ENCODE results near the gene JAZF1. TPM values are rescaled to one million over a fixed set of nuclear protein-coding genes. Genes with fewer than 3 reads are reported as not detected.
A peak's percentile ranks its signal among the peaks of the same experiment; 100 is the strongest.

Gene JAZF1
- total RNA-seq, 2 experiments from 2014 or later, result 2.1 to 2.8 TPM

GRCh38 chr7:28037220-28038010 lies 143.2 kb downstream of the JAZF1 start:
- peaks cover 4% of the 10 kb centered on the region for H3K36me3 Mint-ChIP-seq
- H3K4me3 Mint-ChIP-seq, result no peak overlapping the region
- CTCF ChIA-PET, result no interaction called here
- peaks cover 2% of the 10 kb centered on the region for H3K9me3 Mint-ChIP-seq (ENCODE audit: low read depth)
- ATAC-seq (peak; percentile 91), DNase-seq (peak; percentile 52)
- peaks cover 48% of the 10 kb centered on the region for H3K4me1 Mint-ChIP-seq
- no peaks in the 10 kb centered on the region for H3K27me3 Mint-ChIP-seq
- peak overlapping the region; percentile 44 for H3K27ac Mint-ChIP-seq

DNA sequence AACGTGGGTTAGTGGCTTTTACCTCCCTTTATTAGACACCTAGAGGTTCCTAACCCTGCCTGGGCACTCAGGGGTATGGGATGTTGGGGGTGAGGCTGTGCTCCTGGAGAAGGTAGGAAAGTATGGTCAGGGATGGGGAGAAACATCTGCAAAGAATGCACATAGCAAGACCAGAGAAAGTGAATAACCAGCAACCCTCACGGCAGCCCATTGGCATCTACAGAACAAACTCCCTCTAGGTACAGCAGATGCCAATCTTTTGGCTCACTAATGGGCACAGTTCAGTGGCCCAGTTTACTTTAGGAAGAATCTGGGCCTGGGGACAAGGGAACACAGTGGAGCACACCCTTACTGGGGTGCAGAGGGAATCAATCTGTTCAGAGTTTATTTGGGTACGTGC lies 143.9 kb downstream of the JAZF1 start:
- Mint-ChIP-seq H3K36me3 (no peaks in the 10 kb centered on the region), H3K27ac (peak overlapping the region; percentile 44), H3K4me3 (no peak overlapping the region), H3K27me3 (no peaks in the 10 kb centered on the region), H3K9me3 (ENCODE audit: low read depth) (no peaks in the 10 kb centered on the region), H3K4me1 (peaks cover 41% of the 10 kb centered on the region)
- DNase-seq (no peak), ATAC-seq (peak; percentile 11)
- CTCF ChIA-PET, result no interaction called here

GRCh38 chr7:28033386-28033785 lies 147.2 kb downstream of the JAZF1 start:
- H3K36me3 Mint-ChIP-seq, result no peaks in the 10 kb centered on the region
- peaks cover 39% of the 10 kb centered on the region for H3K4me1 Mint-ChIP-seq
- no peaks in the 10 kb centered on the region for H3K9me3 Mint-ChIP-seq (ENCODE audit: low read depth)
- ATAC-seq, result no peak
- H3K4me3 Mint-ChIP-seq, result no peak overlapping the region
- no peak overlapping the region for H3K27ac Mint-ChIP-seq
- CTCF ChIA-PET, result interaction anchor here (0.7 kb wide), 1 partner anchor 59 kb away, joined by 4 read pairs; no protein-coding TSS in a partner anchor
- no peaks in the 10 kb centered on the region for H3K27me3 Mint-ChIP-seq
- DNase-seq, result no peak

DNA sequence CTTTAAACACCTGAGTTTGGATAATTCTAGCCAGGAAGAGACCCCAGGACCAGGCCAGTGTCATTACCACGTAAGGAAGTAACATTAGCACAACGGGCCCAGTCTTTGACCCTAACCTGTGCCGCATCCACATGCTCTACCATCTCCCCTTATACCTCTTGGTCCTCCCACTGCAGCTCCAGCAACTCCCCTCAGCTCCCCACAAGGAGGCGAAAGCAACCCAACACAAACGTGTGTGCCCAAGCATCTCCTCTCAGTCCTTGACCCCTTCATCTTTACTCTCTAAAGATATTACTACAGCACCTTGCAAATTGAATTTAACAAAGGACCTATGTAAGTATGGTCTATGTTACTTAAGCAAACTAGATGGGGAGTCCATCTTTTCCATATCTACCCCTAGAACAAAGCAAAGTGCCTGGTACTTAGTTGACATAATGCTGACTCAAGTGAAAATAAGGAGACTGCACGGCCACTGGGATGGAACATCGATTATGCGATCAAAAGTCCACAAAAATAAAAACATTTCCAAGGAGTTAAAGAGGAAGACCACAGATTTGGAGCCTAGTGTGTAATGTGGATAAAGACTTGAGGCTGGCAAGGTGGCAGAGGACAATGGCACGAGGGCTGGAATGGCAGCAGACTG lies 147.7 kb downstream of the JAZF1 start:
- CTCF ChIA-PET, result interaction anchor here (0.6 to 2.2 kb wide), 2 partner anchors 12 to 1973 kb away, joined by 3 to 12 read pairs; no protein-coding TSS in a partner anchor
- ATAC-seq (no peak), DNase-seq (no peak)
- Mint-ChIP-seq H3K36me3 (no peaks in the 10 kb centered on the region), H3K4me1 (peaks cover 37% of the 10 kb centered on the region), H3K9me3 (ENCODE audit: low read depth) (no peaks in the 10 kb centered on the region), H3K27me3 (no peaks in the 10 kb centered on the region), H3K4me3 (no peak overlapping the region), H3K27ac (no peak overlapping the region)

- CTCF ChIA-PET, result no interaction called here
- H3K27me3 Mint-ChIP-seq, result no peaks in the 10 kb centered on the region
- no peak overlapping the region for H3K4me3 Mint-ChIP-seq
- no peak overlapping the region for H3K27ac Mint-ChIP-seq
- H3K9me3 Mint-ChIP-seq (ENCODE audit: low read depth), result no peaks in the 10 kb centered on the region
- DNase-seq, result no peak
- no peaks in the 10 kb centered on the region for H3K36me3 Mint-ChIP-seq
- peaks cover 21% of the 10 kb centered on the region for H3K4me1 Mint-ChIP-seq
- no peak for ATAC-seq
Measured at GRCh38 chr7:28029051-28029450, 151.5 kb downstream of the JAZF1 start.

- no peak for DNase-seq
- no peak overlapping the region for H3K4me3 Mint-ChIP-seq
- ATAC-seq, result no peak
- H3K4me1 Mint-ChIP-seq, result peaks cover 18% of the 10 kb centered on the region
- CTCF ChIA-PET, result no interaction called here
- no peaks in the 10 kb centered on the region for H3K36me3 Mint-ChIP-seq
- no peak overlapping the region for H3K27ac Mint-ChIP-seq
- H3K9me3 Mint-ChIP-seq (ENCODE audit: low read depth), result no peaks in the 10 kb centered on the region
- H3K27me3 Mint-ChIP-seq, result no peaks in the 10 kb centered on the region
Measured at GRCh38 chr7:28028471-28028870, 152.1 kb downstream of the JAZF1 start.

- ATAC-seq (no peak), DNase-seq (no peak)
- H3K4me1 Mint-ChIP-seq, result peaks cover 13% of the 10 kb centered on the region
- no peak overlapping the region for H3K4me3 Mint-ChIP-seq
- no peaks in the 10 kb centered on the region for H3K36me3 Mint-ChIP-seq
- H3K27ac Mint-ChIP-seq, result no peak overlapping the region
- CTCF ChIA-PET, result interaction anchor here (0.7 kb wide), 1 partner anchor 52 kb away, joined by 3 read pairs; no protein-coding TSS in a partner anchor
- H3K27me3 Mint-ChIP-seq, result no peaks in the 10 kb centered on the region
- H3K9me3 Mint-ChIP-seq (ENCODE audit: low read depth), result no peaks in the 10 kb centered on the region
Measured at GRCh38 chr7:28026237-28026636, 154.4 kb downstream of the JAZF1 start.

DNA sequence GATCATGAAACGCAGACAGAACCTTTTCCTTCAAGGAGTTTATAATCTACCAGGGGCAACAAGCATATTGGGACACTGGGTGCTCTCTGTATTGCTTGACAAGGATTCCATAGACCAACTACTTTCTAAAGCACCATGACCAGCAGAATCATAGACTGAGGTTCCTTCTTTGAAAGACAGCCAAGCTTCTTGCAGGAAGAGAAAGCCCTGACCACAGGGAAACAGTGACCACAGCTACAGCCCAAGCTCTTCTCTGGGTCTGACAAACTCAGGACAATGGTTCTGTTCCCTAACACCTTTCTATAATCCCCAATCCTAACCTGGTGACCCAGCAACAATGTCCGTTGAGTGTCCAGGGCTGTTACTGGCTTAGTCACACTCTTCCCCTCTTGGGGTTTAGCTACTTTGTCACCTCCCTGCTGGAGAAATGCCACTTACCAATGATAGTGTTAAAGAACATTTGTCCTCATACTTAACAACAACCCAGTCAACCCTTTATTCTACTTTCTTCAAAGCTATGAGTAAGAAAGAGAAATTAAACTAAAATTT lies 155.7 kb downstream of the JAZF1 start:
- CTCF ChIA-PET, result interaction anchor here (1.0 kb wide), 1 partner anchor 52 kb away, joined by 3 read pairs; no protein-coding TSS in a partner anchor
- Mint-ChIP-seq H3K9me3 (ENCODE audit: low read depth) (no peaks in the 10 kb centered on the region), H3K4me1 (peaks cover 12% of the 10 kb centered on the region), H3K27ac (no peak overlapping the region), H3K4me3 (no peak overlapping the region), H3K36me3 (no peaks in the 10 kb centered on the region), H3K27me3 (no peaks in the 10 kb centered on the region)
- no peak for ATAC-seq
- no peak for DNase-seq

GRCh38 chr7:28020302-28020940 lies 160.2 kb downstream of the JAZF1 start:
- Mint-ChIP-seq H3K9me3 (ENCODE audit: low read depth) (no peaks in the 10 kb centered on the region), H3K4me3 (no peak overlapping the region), H3K4me1 (peaks cover 6% of the 10 kb centered on the region), H3K36me3 (no peaks in the 10 kb centered on the region), H3K27ac (no peak overlapping the region), H3K27me3 (no peaks in the 10 kb centered on the region)
- CTCF ChIA-PET, result interaction anchor here (0.6 to 3.1 kb wide), 33 partner anchors 10 to 824 kb away, joined by 3 to 16 read pairs (median 4); partner anchors contain the start of genes HIBADH and TAX1BP1
- ATAC-seq (peak; percentile 80), DNase-seq (peak; percentile 55)

DNA sequence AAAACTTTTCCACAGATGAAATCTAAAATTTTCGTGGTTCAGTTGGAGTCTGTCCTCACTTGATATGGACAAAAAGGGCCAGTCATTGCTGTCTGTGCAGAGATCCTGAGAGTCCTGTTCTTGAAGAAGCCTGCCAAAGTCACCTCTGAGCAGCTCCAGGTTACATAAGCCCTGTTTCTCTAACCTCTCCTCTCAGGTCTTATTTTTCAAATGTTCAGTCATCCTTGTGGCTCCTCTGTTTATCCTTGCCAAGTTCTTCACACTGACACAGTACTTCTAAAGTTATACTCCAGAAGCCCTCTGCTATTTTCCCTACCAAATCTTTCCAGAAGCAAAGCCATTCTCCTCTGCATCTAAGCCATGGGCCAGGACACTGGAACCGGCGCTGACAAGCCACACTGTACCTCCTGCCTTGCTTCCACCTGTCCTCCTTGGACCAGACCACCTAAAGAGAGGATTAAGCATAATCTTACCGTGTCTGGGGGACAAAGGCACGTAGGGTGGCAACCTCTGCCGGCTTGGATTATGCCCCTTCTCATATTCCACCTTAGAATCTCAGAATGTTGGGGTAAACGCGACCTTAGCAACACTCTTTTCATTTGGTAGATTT lies 161.6 kb downstream of the JAZF1 start:
- CTCF ChIA-PET, result interaction anchor here (1.1 to 3.1 kb wide), 8 partner anchors 8 to 330 kb away, joined by 3 to 16 read pairs (median 4); no protein-coding TSS in a partner anchor
- no peak for ATAC-seq
- peaks cover 8% of the 10 kb centered on the region for H3K9me3 Mint-ChIP-seq (ENCODE audit: low read depth)
- no peak overlapping the region for H3K27ac Mint-ChIP-seq
- no peaks in the 10 kb centered on the region for H3K27me3 Mint-ChIP-seq
- H3K36me3 Mint-ChIP-seq, result peaks cover 8% of the 10 kb centered on the region
- H3K4me1 Mint-ChIP-seq, result peaks cover 3% of the 10 kb centered on the region
- no peak for DNase-seq
- no peak overlapping the region for H3K4me3 Mint-ChIP-seq

DNA sequence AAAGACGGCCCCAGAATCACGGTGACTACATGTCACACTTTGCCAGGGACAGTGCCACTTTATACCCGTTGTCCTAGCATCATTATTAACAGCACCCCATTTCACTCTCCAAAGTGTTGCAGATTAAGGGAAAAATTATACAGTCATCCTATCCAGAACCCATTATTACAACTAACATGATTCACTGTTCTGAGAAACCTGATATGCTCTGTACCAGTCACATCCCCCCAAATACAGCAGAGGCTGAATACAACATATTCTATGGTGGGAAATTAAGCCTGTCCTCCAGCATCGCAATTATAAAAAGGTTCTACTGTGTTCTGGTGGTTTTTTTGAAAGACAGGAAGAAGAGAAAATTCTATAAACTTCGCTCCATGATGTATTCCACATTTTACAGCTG lies 162.1 kb downstream of the JAZF1 start:
- Mint-ChIP-seq H3K4me3 (no peak overlapping the region), H3K27me3 (no peaks in the 10 kb centered on the region), H3K4me1 (peaks cover 3% of the 10 kb centered on the region), H3K9me3 (ENCODE audit: low read depth) (peaks cover 8% of the 10 kb centered on the region), H3K36me3 (peaks cover 11% of the 10 kb centered on the region), H3K27ac (no peak overlapping the region)
- DNase-seq (no peak), ATAC-seq (no peak)
- CTCF ChIA-PET, result interaction anchor here (1.2 to 1.8 kb wide), 3 partner anchors 14 to 329 kb away, joined by 3 to 4 read pairs (median 3); no protein-coding TSS in a partner anchor

GRCh38 chr7:28018020-28018419 lies 162.6 kb downstream of the JAZF1 start:
- peaks cover 3% of the 10 kb centered on the region for H3K4me1 Mint-ChIP-seq
- peaks cover 14% of the 10 kb centered on the region for H3K36me3 Mint-ChIP-seq
- no peaks in the 10 kb centered on the region for H3K27me3 Mint-ChIP-seq
- DNase-seq (no peak), ATAC-seq (no peak)
- H3K27ac Mint-ChIP-seq, result no peak overlapping the region
- no peak overlapping the region for H3K4me3 Mint-ChIP-seq
- H3K9me3 Mint-ChIP-seq (ENCODE audit: low read depth), result peaks cover 8% of the 10 kb centered on the region
- CTCF ChIA-PET, result interaction anchor here (1.4 to 1.8 kb wide), 2 partner anchors 13 to 178 kb away, joined by 3 to 4 read pairs; no protein-coding TSS in a partner anchor

DNA sequence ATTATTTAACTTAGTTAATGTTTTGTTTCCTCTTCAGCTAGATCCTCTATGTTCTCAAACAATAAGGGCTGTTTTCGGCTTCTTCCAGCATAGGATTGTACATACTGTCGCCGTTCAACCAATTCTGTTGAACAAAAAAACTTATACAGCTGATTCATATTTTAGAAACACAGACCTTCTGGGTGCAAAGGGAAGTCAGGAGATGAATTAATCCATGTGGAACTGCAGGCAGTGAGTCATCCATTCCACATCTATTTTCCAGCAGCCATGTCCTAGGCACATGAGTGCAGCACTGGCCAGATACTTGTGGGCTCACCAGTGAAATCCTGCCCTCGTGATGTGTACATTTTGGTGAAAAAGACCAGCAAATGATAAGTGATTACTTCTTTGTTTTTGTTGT lies 163.2 kb downstream of the JAZF1 start:
- CTCF ChIA-PET, result interaction anchor here (0.7 kb wide), 1 partner anchor 45 kb away, joined by 3 read pairs; no protein-coding TSS in a partner anchor
- Mint-ChIP-seq H3K9me3 (ENCODE audit: low read depth) (peaks cover 8% of the 10 kb centered on the region), H3K36me3 (peaks cover 14% of the 10 kb centered on the region), H3K4me3 (no peak overlapping the region), H3K4me1 (peaks cover 3% of the 10 kb centered on the region), H3K27me3 (no peaks in the 10 kb centered on the region), H3K27ac (no peak overlapping the region)
- DNase-seq (no peak), ATAC-seq (no peak)

All from activated CD8-positive, alpha-beta memory T cell treated with anti-CD3 and anti-CD28 coated beads, Interleukin-2, amount 10 ng/mL, durations not matched to agents 7 days and 5 days (primary cell).